DOHH2 (cell line): Measurements from ENCODE around the gene MYO1F.

Experiments
- H3F3A ChIP-seq: fragments of 200-600 bp; sonication (generic), shearing (Covaris generic); 2 replicates; pipeline ENCODE4 v1.6.0; 2016; ENCODE audit warnings: antibody characterized with exemption, mild to moderate bottlenecking; ENCODE audit not compliant: control insufficient read depth, insufficient read depth
- H3K27ac ChIP-seq: fragments of 200-600 bp; sonication (generic); 2 replicates; pipeline ENCODE4 v1.5.1; 2014; ENCODE audit warnings: low read depth, mild to moderate bottlenecking, low read length, moderate library complexity
- H3K27me3 ChIP-seq: fragments of 200-600 bp; sonication (generic); 2 replicates; pipeline ENCODE4 v1.6.1; 2014; ENCODE audit warnings: mild to moderate bottlenecking, low read length, mixed read lengths; ENCODE audit not compliant: control insufficient read depth
- H3K36me3 ChIP-seq: fragments of 200-600 bp; sonication (generic); 2 replicates; pipeline ENCODE4 v1.6.1; 2014; ENCODE audit warnings: mild to moderate bottlenecking, low read length, moderate library complexity, mixed read lengths; ENCODE audit not compliant: control insufficient read depth
- H3K4me1 ChIP-seq: fragments of 200-600 bp; sonication (generic); 2 replicates; pipeline ENCODE4 v1.6.1; 2014; ENCODE audit warnings: mild to moderate bottlenecking, low read length, mixed read lengths; ENCODE audit not compliant: control insufficient read depth
- H3K4me2 ChIP-seq: fragments of 200-600 bp; sonication (generic); 2 replicates; pipeline ENCODE4 v1.6.0; 2014; ENCODE audit warnings: mild to moderate bottlenecking, low read length, moderate library complexity
- H3K4me3 ChIP-seq: fragments of 200-600 bp; sonication (generic); 2 replicates; pipeline ENCODE4 v1.5.1; 2014; ENCODE audit warnings: mild to moderate bottlenecking, low read length, mixed read lengths
- H3K79me2 ChIP-seq: fragments of 200-600 bp; sonication (generic); 2 replicates; pipeline ENCODE4 v1.6.1; 2014; ENCODE audit warnings: mild to moderate bottlenecking, low read length, mixed read lengths; ENCODE audit not compliant: control insufficient read depth
- H3K9me2 ChIP-seq: fragments of 200-600 bp; sonication (generic); replicated peaks from 2 replicates; pipeline ENCODE4 v1.6.1; 2014; ENCODE audit warnings: mild to moderate bottlenecking, low read length, mixed read lengths; ENCODE audit not compliant: control insufficient read depth
- H3K9me3 ChIP-seq: fragments of 200-600 bp; sonication (generic); 2 replicates; pipeline ENCODE4 v1.6.1; 2014; ENCODE audit warnings: antibody characterized with exemption, low read length, mixed read lengths; ENCODE audit not compliant: control insufficient read depth, insufficient read depth
- H4K20me1 ChIP-seq: fragments of 200-600 bp; sonication (generic); 2 replicates; pipeline ENCODE4 v1.6.0; 2014; ENCODE audit warnings: low read depth, mild to moderate bottlenecking, antibody characterized with exemption, low read length, moderate library complexity; ENCODE audit not compliant: control insufficient read depth, insufficient read depth
- EZH2phosphoT487 ChIP-seq: fragments of 200-600 bp; sonication (generic); IDR thresholded peaks from 2 replicates; pipeline ENCODE4 v1.6.1; 2017; ENCODE audit warnings: borderline replicate concordance, mild to moderate bottlenecking, antibody characterized with exemption, low read length, moderate library complexity, mixed read lengths
- TF ChIP-seq, protein P1 (sequence below): fragments of 200-600 bp; sonication (generic); IDR thresholded peaks from one replicate; pipeline ENCODE4 v1.5.1; 2014; ENCODE audit warnings: antibody characterized with exemption, mild to moderate bottlenecking, low read depth, low read length; ENCODE audit not compliant: poor library complexity, severe bottlenecking

Gene MYO1F

DNA sequence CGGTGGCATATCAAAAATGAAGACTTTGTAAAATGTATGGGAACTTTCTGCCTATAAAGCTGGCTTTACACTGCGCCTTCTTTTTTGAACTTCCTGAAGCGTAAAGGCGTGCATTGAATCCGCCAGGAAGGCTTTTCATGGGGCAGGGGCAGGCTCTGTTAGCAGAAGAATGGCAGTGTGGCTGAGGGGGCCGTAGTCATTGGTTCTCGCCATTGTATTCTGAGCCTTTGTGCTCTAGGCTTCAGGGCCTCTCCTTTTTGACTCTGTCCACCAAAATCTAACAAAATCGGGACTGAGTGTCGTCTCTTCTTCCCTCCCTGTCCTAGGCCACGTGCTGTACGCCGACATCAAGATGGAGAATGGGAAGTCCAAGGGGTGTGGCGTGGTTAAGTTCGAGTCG lies 88.9 kb downstream of the MYO1F start:
- no peak overlapping the region for H3K27ac ChIP-seq
- peaks cover 2% of the 10 kb centered on the region; the same call in 1 of the 2 replicates for H3F3A ChIP-seq
- no peak overlapping the region for H3K4me3 ChIP-seq
- no peaks in the 10 kb centered on the region for H3K27me3 ChIP-seq
- no peak for TF ChIP-seq EZH2phosphoT487
- TF ChIP-seq, protein P1, sequence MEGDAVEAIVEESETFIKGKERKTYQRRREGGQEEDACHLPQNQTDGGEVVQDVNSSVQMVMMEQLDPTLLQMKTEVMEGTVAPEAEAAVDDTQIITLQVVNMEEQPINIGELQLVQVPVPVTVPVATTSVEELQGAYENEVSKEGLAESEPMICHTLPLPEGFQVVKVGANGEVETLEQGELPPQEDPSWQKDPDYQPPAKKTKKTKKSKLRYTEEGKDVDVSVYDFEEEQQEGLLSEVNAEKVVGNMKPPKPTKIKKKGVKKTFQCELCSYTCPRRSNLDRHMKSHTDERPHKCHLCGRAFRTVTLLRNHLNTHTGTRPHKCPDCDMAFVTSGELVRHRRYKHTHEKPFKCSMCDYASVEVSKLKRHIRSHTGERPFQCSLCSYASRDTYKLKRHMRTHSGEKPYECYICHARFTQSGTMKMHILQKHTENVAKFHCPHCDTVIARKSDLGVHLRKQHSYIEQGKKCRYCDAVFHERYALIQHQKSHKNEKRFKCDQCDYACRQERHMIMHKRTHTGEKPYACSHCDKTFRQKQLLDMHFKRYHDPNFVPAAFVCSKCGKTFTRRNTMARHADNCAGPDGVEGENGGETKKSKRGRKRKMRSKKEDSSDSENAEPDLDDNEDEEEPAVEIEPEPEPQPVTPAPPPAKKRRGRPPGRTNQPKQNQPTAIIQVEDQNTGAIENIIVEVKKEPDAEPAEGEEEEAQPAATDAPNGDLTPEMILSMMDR, result no peak
- no peaks in the 10 kb centered on the region for H3K9me2 ChIP-seq
- H3K4me1 ChIP-seq, result no peaks in the 10 kb centered on the region
- peaks cover 5% of the 10 kb centered on the region; the same call in 1 of the 2 replicates for H4K20me1 ChIP-seq
- H3K79me2 ChIP-seq, result peaks cover 5% of the 10 kb centered on the region
- H3K4me2 ChIP-seq, result no peak overlapping the region
- no peaks in the 10 kb centered on the region for H3K9me3 ChIP-seq
- H3K36me3 ChIP-seq, result peaks cover 60% of the 10 kb centered on the region

DNA sequence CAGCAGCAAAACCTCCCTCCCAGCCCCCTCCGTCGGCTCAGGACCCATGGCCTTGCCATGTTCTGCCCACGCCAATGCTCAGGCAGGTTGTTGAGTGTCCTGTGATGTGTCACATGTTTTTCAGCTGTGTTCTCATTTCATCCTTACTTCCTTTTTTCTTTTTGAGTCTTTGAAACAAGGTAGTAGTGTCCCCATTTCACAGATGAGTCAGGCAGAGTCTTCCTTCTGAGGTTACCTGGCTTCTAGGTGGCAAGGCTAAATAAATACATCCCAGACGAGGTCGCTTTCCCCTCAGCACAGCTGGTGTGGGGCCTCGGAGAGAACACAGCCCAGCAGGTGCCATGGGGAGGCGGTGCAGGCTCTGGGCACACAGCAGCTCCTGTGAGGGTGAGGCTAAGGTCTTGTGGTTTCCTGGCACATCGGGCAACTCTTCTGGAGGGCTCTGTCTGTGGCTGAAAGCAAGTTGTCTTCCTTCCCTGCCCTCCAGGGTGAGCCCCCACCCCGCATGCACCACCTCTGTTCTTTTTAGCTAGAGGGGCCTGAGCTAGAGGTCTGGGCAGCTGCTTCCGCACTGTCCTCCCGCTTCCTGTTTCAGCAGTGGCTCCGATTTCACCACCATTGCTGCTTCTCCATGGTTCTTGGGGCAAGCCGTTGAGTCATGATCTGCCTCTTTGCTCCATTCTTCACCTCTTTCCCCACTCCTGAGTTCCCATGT lies 89.9 kb downstream of the MYO1F start:
- H3K9me2 ChIP-seq, result no peaks in the 10 kb centered on the region
- H3K4me2 ChIP-seq, result no peak overlapping the region
- no peak overlapping the region for H3K4me3 ChIP-seq
- peaks cover 70% of the 10 kb centered on the region for H3K36me3 ChIP-seq
- peaks cover 16% of the 10 kb centered on the region for H3K79me2 ChIP-seq
- no peak for TF ChIP-seq EZH2phosphoT487
- TF ChIP-seq, protein P1, result no peak
- H3K27ac ChIP-seq, result no peak overlapping the region
- no peaks in the 10 kb centered on the region for H3K4me1 ChIP-seq
- H3F3A ChIP-seq, result peaks cover 2% of the 10 kb centered on the region; the same call in 1 of the 2 replicates
- no peaks in the 10 kb centered on the region for H3K9me3 ChIP-seq
- no peaks in the 10 kb centered on the region for H3K27me3 ChIP-seq
- H4K20me1 ChIP-seq, result peaks cover 8% of the 10 kb centered on the region; the same call in 1 of the 2 replicates

DNA sequence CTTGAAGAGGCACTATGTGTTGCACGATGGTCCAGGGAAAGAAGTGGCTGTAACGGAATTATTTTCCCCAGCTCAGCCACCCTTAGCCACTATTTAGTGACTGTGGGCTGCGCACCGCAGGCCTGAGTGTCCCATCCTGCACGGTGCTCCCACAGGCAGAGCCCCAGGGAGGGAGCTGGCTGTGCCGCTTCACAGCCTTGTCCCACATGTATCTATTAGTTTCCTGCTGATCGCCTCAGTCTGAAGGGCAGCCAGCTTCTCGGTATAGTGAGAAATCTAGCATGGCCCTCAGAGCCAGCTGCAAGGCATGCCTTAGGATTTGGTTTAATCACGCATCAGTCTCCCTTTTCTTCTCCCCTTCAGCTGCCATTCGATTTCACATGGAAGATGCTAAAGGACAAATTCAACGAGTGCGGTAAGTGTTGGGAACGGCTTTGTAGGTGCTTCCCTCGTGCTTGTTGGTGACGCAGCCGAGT lies 90.5 kb downstream of the MYO1F start:
- Histone ChIP-seq H3K9me2 (no peaks in the 10 kb centered on the region), H3F3A (peaks cover 2% of the 10 kb centered on the region; the same call in 1 of the 2 replicates), H4K20me1 (peaks cover 10% of the 10 kb centered on the region; the same call in 1 of the 2 replicates), H3K4me3 (no peak overlapping the region), H3K27ac (no peak overlapping the region), H3K27me3 (no peaks in the 10 kb centered on the region), H3K4me2 (no peak overlapping the region), H3K9me3 (no peaks in the 10 kb centered on the region), H3K4me1 (no peaks in the 10 kb centered on the region), H3K36me3 (peaks cover 74% of the 10 kb centered on the region), H3K79me2 (peaks cover 20% of the 10 kb centered on the region)
- TF ChIP-seq, protein P1, result no peak
- TF ChIP-seq EZH2phosphoT487, result no peak
